ENCODE results near the gene HTRA1.

DNA sequence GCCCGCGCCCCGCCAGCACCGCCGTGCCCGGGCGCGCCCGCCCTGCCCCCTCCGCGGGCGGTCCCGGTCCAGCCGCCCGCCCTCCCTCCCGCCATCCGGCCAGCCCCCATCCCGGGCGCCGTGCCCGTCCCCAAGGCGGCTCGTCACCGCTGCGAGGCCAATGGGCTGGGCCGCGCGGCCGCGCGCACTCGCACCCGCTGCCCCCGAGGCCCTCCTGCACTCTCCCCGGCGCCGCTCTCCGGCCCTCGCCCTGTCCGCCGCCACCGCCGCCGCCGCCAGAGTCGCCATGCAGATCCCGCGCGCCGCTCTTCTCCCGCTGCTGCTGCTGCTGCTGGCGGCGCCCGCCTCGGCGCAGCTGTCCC is at the start of gene HTRA1:
- TF ChIP-seq, protein P1, sequence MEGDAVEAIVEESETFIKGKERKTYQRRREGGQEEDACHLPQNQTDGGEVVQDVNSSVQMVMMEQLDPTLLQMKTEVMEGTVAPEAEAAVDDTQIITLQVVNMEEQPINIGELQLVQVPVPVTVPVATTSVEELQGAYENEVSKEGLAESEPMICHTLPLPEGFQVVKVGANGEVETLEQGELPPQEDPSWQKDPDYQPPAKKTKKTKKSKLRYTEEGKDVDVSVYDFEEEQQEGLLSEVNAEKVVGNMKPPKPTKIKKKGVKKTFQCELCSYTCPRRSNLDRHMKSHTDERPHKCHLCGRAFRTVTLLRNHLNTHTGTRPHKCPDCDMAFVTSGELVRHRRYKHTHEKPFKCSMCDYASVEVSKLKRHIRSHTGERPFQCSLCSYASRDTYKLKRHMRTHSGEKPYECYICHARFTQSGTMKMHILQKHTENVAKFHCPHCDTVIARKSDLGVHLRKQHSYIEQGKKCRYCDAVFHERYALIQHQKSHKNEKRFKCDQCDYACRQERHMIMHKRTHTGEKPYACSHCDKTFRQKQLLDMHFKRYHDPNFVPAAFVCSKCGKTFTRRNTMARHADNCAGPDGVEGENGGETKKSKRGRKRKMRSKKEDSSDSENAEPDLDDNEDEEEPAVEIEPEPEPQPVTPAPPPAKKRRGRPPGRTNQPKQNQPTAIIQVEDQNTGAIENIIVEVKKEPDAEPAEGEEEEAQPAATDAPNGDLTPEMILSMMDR (IDR thresholded peaks at IDR 0.05 in 4 of 5, conservative IDR thresholded peaks at IDR 0.05 in 1 of 5): no peak
- peak; percentile 42 to 44 for TF ChIP-seq POLR2A (IDR thresholded peaks at IDR 0.05)
